ENCODE data around the gene FADS6.

- TF ChIP-seq, protein P1, sequence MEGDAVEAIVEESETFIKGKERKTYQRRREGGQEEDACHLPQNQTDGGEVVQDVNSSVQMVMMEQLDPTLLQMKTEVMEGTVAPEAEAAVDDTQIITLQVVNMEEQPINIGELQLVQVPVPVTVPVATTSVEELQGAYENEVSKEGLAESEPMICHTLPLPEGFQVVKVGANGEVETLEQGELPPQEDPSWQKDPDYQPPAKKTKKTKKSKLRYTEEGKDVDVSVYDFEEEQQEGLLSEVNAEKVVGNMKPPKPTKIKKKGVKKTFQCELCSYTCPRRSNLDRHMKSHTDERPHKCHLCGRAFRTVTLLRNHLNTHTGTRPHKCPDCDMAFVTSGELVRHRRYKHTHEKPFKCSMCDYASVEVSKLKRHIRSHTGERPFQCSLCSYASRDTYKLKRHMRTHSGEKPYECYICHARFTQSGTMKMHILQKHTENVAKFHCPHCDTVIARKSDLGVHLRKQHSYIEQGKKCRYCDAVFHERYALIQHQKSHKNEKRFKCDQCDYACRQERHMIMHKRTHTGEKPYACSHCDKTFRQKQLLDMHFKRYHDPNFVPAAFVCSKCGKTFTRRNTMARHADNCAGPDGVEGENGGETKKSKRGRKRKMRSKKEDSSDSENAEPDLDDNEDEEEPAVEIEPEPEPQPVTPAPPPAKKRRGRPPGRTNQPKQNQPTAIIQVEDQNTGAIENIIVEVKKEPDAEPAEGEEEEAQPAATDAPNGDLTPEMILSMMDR (IDR thresholded peaks at IDR 0.05) = no peak
- TF ChIP-seq SIN3A (IDR thresholded peaks at IDR 0.05; ENCODE audit: borderline replicate concordance, insufficient read depth, low read depth, low read length) (no peak), POLR2AphosphoS5 (IDR thresholded peaks at IDR 0.05; ENCODE audit: low read depth, low read length) (no peak)
- TF ChIP-seq, protein P2, sequence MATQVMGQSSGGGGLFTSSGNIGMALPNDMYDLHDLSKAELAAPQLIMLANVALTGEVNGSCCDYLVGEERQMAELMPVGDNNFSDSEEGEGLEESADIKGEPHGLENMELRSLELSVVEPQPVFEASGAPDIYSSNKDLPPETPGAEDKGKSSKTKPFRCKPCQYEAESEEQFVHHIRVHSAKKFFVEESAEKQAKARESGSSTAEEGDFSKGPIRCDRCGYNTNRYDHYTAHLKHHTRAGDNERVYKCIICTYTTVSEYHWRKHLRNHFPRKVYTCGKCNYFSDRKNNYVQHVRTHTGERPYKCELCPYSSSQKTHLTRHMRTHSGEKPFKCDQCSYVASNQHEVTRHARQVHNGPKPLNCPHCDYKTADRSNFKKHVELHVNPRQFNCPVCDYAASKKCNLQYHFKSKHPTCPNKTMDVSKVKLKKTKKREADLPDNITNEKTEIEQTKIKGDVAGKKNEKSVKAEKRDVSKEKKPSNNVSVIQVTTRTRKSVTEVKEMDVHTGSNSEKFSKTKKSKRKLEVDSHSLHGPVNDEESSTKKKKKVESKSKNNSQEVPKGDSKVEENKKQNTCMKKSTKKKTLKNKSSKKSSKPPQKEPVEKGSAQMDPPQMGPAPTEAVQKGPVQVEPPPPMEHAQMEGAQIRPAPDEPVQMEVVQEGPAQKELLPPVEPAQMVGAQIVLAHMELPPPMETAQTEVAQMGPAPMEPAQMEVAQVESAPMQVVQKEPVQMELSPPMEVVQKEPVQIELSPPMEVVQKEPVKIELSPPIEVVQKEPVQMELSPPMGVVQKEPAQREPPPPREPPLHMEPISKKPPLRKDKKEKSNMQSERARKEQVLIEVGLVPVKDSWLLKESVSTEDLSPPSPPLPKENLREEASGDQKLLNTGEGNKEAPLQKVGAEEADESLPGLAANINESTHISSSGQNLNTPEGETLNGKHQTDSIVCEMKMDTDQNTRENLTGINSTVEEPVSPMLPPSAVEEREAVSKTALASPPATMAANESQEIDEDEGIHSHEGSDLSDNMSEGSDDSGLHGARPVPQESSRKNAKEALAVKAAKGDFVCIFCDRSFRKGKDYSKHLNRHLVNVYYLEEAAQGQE (IDR thresholded peaks at IDR 0.05; ENCODE audit: insufficient read depth in 1 of 2, low read depth in 2 of 2, low read length in 1 of 2) = no peak
These were observed 17.3 kb downstream of the FADS6 start for GRCh38 chr17:74875977-74876593.

Data from Panc1 (cell line).